ENCODE measurements around the gene PRPH2.
"Not testable (repeated sequence)": the region's sequence is repeated elsewhere in the genome, so short reads cannot be mapped to it uniquely, and the experiment has no call there.

The PRPH2 gene

GRCh38 chr6:42742116-42742894 is 19.9 kb upstream of the PRPH2 start:
- no peak for DNase-seq (ENCODE audit: low spot score)

- DNase-seq (ENCODE audit: low spot score), result no peak
Observed at GRCh38 chr6:42740725-42741124, 18.3 kb upstream of the PRPH2 start.

GRCh38 chr6:42735976-42736375 is 13.6 kb upstream of the PRPH2 start:
- no peak for DNase-seq (ENCODE audit: low spot score)

- DNase-seq (ENCODE audit: low spot score), result not testable (repeated sequence)
Observed at GRCh38 chr6:42733867-42734481, 11.6 kb upstream of the PRPH2 start.

- no peak for DNase-seq (ENCODE audit: low spot score)
Observed at GRCh38 chr6:42729731-42730130, 7.3 kb upstream of the PRPH2 start.

- DNase-seq (ENCODE audit: low spot score), result no peak
Observed at GRCh38 chr6:42727627-42728026, 5.2 kb upstream of the PRPH2 start.

- no peak for DNase-seq (ENCODE audit: low spot score)
Observed at GRCh38 chr6:42727087-42727611, 4.8 kb upstream of the PRPH2 start.

GRCh38 chr6:42726485-42727086 is 4.2 kb upstream of the PRPH2 start:
- DNase-seq (ENCODE audit: low spot score), result peak; percentile 93

GRCh38 chr6:42726026-42726425 is 3.6 kb upstream of the PRPH2 start:
- DNase-seq (ENCODE audit: low spot score), result no peak

- peak; percentile 40 for DNase-seq (ENCODE audit: low spot score)
Observed at GRCh38 chr6:42724825-42725224, 2.4 kb upstream of the PRPH2 start.

GRCh38 chr6:42720739-42721138 is 1.7 kb downstream of the PRPH2 start:
- DNase-seq (ENCODE audit: low spot score), result no peak

- DNase-seq (ENCODE audit: low spot score), result no peak
Observed at GRCh38 chr6:42715871-42716270, 6.5 kb downstream of the PRPH2 start.

- no peak for DNase-seq (ENCODE audit: low spot score)
Observed at GRCh38 chr6:42714098-42714761, 8.2 kb downstream of the PRPH2 start.

- no peak for DNase-seq (ENCODE audit: low spot score)
Observed at GRCh38 chr6:42711930-42712329, 10.5 kb downstream of the PRPH2 start.

GRCh38 chr6:42710316-42710715 is 12.1 kb downstream of the PRPH2 start:
- no peak for DNase-seq (ENCODE audit: low spot score)

GRCh38 chr6:42709871-42710270 is 12.5 kb downstream of the PRPH2 start:
- DNase-seq (ENCODE audit: low spot score), result no peak

GRCh38 chr6:42708096-42708495 is 14.3 kb downstream of the PRPH2 start:
- DNase-seq (ENCODE audit: low spot score), result no peak

- DNase-seq (ENCODE audit: low spot score), result no peak
Observed at GRCh38 chr6:42707595-42707994, 14.8 kb downstream of the PRPH2 start.

GRCh38 chr6:42704937-42705374 is 17.4 kb downstream of the PRPH2 start:
- no peak for DNase-seq (ENCODE audit: low spot score)

GRCh38 chr6:42704251-42704936 is 18.0 kb downstream of the PRPH2 start:
- DNase-seq (ENCODE audit: low spot score), result no peak

- not testable (repeated sequence) for DNase-seq (ENCODE audit: low spot score)
Observed at GRCh38 chr6:42702786-42703185, 19.6 kb downstream of the PRPH2 start.

- no peak for DNase-seq (ENCODE audit: low spot score)
Observed at GRCh38 chr6:42702200-42702599, 20.2 kb downstream of the PRPH2 start.

Measured in hematopoietic multipotent progenitor cell treated with erythropoietin and hydrocortisone succinate and interleukin-3 and kit ligand, for 17 days (in vitro differentiated cells).